ENCODE measurements around the gene MTHFS. TPM values are rescaled to one million over a fixed set of nuclear protein-coding genes. Genes with fewer than 3 reads are reported as not detected.
"Not testable (repeated sequence)": the region's sequence is repeated elsewhere in the genome, so short reads cannot be mapped to it uniquely, and the experiment has no call there.

The MTHFS gene
- total and polyA plus RNA-seq, 8 donors = 20.6 to 40.1 (median 24.7) TPM

DNA sequence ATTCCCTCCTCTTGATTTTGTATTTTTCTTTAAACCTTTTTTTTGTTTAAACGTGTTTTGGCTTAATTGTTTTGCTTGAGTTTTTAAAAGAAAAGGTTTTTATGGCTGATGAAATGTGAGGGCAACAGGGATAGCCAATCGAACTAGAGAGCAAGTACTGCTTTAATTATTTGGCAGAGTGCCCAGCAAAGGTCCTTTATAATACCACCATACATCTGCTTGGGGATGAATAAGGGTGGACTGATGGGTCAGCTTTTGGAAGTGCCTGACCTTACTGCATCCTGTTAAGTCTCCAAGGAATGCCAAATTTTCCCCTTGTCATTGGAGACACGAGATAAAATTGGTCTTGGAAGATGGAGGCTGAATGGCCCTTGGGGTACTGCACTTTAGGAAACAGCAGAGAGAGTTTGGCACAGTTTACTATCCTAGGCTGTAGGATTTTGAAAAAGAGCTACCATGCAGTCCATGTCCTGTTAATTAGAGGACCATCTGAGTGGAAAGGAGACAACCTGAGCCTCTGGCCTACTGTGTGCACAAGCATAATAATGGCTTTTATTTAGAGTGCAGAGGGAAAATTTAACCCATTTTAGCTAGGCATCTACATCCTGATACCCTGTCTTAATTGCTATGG, 19.8 kb upstream of the MTHFS start:
- peaks cover 0 to 88% of the 10 kb centered on the region in 2 donors for H3K9me3 ChIP-seq
- peak overlapping the region in 1 of 2 donors; percentile 7 for H3K27ac ChIP-seq
- DNase-seq (no peak), ATAC-seq (no peak)
- intact Hi-C loops (cut with DNase I) = no loop called here
- H3K36me3 ChIP-seq = peaks cover 0 to 73% of the 10 kb centered on the region in 2 donors
- no peaks in the 10 kb centered on the region for H3K27me3 ChIP-seq
- TF ChIP-seq, protein P1, sequence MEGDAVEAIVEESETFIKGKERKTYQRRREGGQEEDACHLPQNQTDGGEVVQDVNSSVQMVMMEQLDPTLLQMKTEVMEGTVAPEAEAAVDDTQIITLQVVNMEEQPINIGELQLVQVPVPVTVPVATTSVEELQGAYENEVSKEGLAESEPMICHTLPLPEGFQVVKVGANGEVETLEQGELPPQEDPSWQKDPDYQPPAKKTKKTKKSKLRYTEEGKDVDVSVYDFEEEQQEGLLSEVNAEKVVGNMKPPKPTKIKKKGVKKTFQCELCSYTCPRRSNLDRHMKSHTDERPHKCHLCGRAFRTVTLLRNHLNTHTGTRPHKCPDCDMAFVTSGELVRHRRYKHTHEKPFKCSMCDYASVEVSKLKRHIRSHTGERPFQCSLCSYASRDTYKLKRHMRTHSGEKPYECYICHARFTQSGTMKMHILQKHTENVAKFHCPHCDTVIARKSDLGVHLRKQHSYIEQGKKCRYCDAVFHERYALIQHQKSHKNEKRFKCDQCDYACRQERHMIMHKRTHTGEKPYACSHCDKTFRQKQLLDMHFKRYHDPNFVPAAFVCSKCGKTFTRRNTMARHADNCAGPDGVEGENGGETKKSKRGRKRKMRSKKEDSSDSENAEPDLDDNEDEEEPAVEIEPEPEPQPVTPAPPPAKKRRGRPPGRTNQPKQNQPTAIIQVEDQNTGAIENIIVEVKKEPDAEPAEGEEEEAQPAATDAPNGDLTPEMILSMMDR (IDR thresholded peaks at IDR 0.05) = no peak
- no peaks in the 10 kb centered on the region for H3K4me1 ChIP-seq
- no peak overlapping the region for H3K4me3 ChIP-seq

- H3K4me3 ChIP-seq; intact Hi-C loops (cut with DNase I); H3K4me1 ChIP-seq; DNase-seq; H3K27me3 ChIP-seq; ATAC-seq: not testable (repeated sequence)
- H3K36me3 ChIP-seq = peaks cover 0 to 68% of the 10 kb centered on the region in 2 donors
- peaks cover 0 to 82% of the 10 kb centered on the region in 2 donors for H3K9me3 ChIP-seq
- peak overlapping the region in 1 of 2 donors; percentile 7 for H3K27ac ChIP-seq
Observed at GRCh38 chr15:79915776-79916501, 19.1 kb upstream of the MTHFS start.

DNA sequence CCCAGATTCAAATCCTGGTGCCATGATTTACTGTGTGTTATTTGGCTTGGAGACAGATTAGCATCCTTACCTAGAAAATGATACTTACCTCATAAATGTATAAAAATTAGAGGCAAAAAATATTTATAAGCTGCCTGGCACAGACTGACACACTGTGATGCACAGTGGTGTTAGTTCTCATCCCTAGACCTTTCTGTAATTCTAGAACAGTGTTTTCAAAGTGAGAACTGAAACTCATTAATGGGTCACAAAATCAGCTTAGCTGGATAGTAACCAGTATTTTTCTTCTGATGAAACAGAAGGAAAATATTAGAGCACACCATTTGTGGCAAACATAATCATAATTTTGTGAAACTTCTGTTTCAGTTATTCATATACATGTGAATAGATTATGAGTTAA, 17.9 kb upstream of the MTHFS start:
- intact Hi-C loops (cut with DNase I) = no loop called here
- TF ChIP-seq, protein P1 (IDR thresholded peaks at IDR 0.05) = no peak
- Histone ChIP-seq H3K27me3 (no peaks in the 10 kb centered on the region), H3K36me3 (peaks cover 0 to 56% of the 10 kb centered on the region in 2 donors), H3K27ac (no peak overlapping the region), H3K4me3 (no peak overlapping the region), H3K4me1 (peaks cover 0 to 6% of the 10 kb centered on the region in 2 donors), H3K9me3 (peaks cover 0 to 70% of the 10 kb centered on the region in 2 donors)
- ATAC-seq (no peak), DNase-seq (no peak)

DNA sequence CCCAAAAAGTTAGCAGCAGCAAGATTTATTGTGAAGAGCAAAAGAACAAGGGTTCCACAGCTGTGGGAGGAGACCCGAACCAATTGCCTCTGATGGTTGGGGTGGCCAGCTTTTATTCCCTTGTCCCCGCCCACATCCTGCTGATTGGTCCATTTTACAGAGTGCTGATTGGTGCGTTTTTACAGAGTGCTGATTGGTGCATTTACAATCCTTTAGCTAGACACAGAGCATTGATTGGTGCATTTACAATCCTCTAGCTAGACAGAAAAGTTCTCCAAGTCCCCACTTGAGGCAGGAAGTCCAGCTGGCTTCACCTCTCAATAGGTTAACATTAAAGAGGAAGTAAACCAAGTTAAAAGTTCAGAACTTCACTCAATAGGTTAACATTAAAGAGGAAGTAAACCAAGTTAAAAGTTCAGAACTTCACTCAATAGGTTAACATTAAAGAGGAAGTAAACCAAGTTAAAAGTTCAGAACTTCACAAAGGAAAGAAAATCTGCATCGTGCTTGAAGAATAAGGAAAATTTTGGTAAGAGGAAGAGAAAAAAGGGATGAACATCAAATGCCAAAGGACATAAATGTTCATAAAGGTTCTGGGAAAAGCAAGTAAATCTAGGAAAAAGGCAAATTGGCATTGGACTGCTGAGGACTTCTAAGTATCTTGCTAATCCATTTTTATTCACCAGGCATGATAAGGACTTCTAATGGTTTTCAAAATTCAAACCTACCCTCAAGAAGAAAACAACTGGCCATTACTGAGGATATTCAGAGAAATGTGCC, 12.9 kb upstream of the MTHFS start:
- Histone ChIP-seq H3K4me1 (peaks cover 0 to 23% of the 10 kb centered on the region in 2 donors), H3K36me3 (peaks cover 0 to 27% of the 10 kb centered on the region in 2 donors), H3K27ac (peak overlapping the region in 1 of 2 donors; percentile 11), H3K9me3 (peaks cover 0 to 24% of the 10 kb centered on the region in 2 donors)
- H3K4me3 ChIP-seq; intact Hi-C loops (cut with DNase I); DNase-seq; ATAC-seq; H3K27me3 ChIP-seq: not testable (repeated sequence)

- no peaks in the 10 kb centered on the region for H3K36me3 ChIP-seq
- intact Hi-C loops (cut with DNase I) = no loop called here
- no peak for DNase-seq
- no peak for ATAC-seq
- H3K4me1 ChIP-seq = peaks cover 0 to 58% of the 10 kb centered on the region in 2 donors
- H3K27ac ChIP-seq = peak overlapping the region in 1 of 2 donors; percentile 59
- no peak overlapping the region for H3K4me3 ChIP-seq
- TF ChIP-seq, protein P1 (IDR thresholded peaks at IDR 0.05) = no peak
- H3K27me3 ChIP-seq = no peaks in the 10 kb centered on the region
- no peaks in the 10 kb centered on the region for H3K9me3 ChIP-seq
Observed at GRCh38 chr15:79904271-79904670, 7.5 kb upstream of the MTHFS start.

DNA sequence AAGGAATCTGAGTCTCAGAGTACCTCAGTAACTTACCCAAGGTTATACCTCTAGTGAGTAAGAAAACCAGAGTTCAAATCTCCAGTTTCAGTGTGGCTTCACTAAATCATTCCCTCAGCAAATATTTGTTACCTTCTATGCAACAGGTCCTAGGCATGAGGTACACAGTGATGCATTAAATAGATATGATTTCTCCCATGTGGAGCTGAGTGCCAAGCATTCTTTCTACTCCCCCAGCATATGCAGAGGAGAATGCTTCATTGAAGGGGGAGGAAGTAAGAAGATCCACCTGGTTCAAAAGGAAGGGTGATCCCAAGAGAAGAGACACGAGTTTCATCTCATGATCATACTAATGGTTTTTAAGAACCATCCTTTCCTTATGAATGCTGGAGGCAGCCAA, 6.8 kb upstream of the MTHFS start:
- DNase-seq (no peak), ATAC-seq (no peak)
- TF ChIP-seq, protein P1 (IDR thresholded peaks at IDR 0.05) = no peak
- intact Hi-C loops (cut with DNase I) = no loop called here
- Histone ChIP-seq H3K4me1 (peaks cover 0 to 65% of the 10 kb centered on the region in 2 donors), H3K4me3 (no peak overlapping the region), H3K27me3 (no peaks in the 10 kb centered on the region), H3K9me3 (no peaks in the 10 kb centered on the region), H3K36me3 (no peaks in the 10 kb centered on the region), H3K27ac (peak overlapping the region in 1 of 2 donors; percentile 59)

All from left lung (tissue), 10 donors.